Astrocyte (in vitro differentiated cells and primary cell): ENCODE results near the gene C9orf43.

Experiments used
- EZH2 ChIP-seq: IDR thresholded peaks from 2 replicates; pipeline ENCODE4 v1.6.1; 2012; ENCODE audit warnings: mild to moderate bottlenecking, low read length, inconsistent platforms; ENCODE audit not compliant: insufficient read depth
- TF ChIP-seq, protein P1 (sequence below): IDR thresholded peaks from 2 replicates; pipeline ENCODE4 v1.5.1; 2011; ENCODE audit warnings: low read depth, mild to moderate bottlenecking, inconsistent platforms, low read length, moderate library complexity; ENCODE audit not compliant: insufficient read depth

DNA sequence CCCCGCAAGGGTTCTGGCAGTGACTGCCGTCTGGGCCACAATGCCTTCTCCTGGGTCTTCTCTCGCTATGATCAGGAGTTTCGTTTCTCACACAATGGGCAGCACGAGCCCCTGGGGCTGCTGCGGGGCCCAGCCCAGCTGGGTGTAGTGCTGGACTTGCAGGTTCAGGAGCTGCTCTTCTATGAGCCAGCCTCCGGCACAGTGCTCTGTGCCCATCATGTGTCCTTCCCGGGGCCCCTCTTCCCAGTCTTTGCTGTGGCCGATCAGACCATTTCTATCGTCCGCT lies 40.7 kb upstream of the C9orf43 start:
- TF ChIP-seq, protein P1, sequence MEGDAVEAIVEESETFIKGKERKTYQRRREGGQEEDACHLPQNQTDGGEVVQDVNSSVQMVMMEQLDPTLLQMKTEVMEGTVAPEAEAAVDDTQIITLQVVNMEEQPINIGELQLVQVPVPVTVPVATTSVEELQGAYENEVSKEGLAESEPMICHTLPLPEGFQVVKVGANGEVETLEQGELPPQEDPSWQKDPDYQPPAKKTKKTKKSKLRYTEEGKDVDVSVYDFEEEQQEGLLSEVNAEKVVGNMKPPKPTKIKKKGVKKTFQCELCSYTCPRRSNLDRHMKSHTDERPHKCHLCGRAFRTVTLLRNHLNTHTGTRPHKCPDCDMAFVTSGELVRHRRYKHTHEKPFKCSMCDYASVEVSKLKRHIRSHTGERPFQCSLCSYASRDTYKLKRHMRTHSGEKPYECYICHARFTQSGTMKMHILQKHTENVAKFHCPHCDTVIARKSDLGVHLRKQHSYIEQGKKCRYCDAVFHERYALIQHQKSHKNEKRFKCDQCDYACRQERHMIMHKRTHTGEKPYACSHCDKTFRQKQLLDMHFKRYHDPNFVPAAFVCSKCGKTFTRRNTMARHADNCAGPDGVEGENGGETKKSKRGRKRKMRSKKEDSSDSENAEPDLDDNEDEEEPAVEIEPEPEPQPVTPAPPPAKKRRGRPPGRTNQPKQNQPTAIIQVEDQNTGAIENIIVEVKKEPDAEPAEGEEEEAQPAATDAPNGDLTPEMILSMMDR, result no peak
- TF ChIP-seq EZH2, result no peak
